PFSK-1 (cell line): ENCODE data around the gene VCP.

ENCODE experiments used
- FOXP2 ChIP-seq: optimal IDR thresholded peaks from 2 replicates; pipeline ENCODE3; 2011; ENCODE audit warnings: borderline replicate concordance, control low read depth, inconsistent platforms; ENCODE audit not compliant: insufficient read depth; ENCODE audit errors: extremely low read length, extremely low read depth
- POLR2AphosphoS5 ChIP-seq: IDR thresholded peaks from 2 replicates; pipeline ENCODE4 v1.6.1; 2012; ENCODE audit warnings: low read depth, mild to moderate bottlenecking, control low read depth, low read length, moderate library complexity
- REST ChIP-seq, 2 experiments: IDR thresholded peaks; 2 replicates each; pipeline versions ENCODE4 v1.6.1 to v1.8.0; 2011 to 2012; ENCODE audit warnings: low read depth in 2 of 2, low read length in 2 of 2, control low read depth in 1 of 2, inconsistent platforms in 1 of 2, mild to moderate bottlenecking in 1 of 2, moderate library complexity in 1 of 2; ENCODE audit not compliant: insufficient read depth in 1 of 2
- SIN3A ChIP-seq: IDR thresholded peaks from 2 replicates; pipeline ENCODE4 v1.6.1; 2012; ENCODE audit warnings: mild to moderate bottlenecking, low read length, moderate library complexity, borderline replicate concordance; ENCODE audit not compliant: insufficient read depth
- TAF1 ChIP-seq: IDR thresholded peaks from 2 replicates; pipeline ENCODE4 v1.6.1; 2012; ENCODE audit warnings: low read length, control low read depth, borderline replicate concordance; ENCODE audit not compliant: insufficient read depth

The VCP gene

GRCh38 chr9:35102769-35103659 is 30.6 kb upstream of the VCP start, which contains the start of gene STOML2:
Gene STOML2, minus strand, starts transcription at chr9:35103131. Its CDS starts 37 bp downstream, at chr9:35103094.
- peak; percentile 63 for TF ChIP-seq FOXP2
- peak; percentile 91; the same call in 1 of the 2 replicates for TF ChIP-seq TAF1
- TF ChIP-seq POLR2AphosphoS5: peak; percentile 84
- peak; percentile 92; the same call in 1 of the 2 replicates for TF ChIP-seq SIN3A
- TF ChIP-seq REST (IDR thresholded peaks at IDR 0.05; ENCODE audit: insufficient read depth in 1 of 2, low read depth in 2 of 2, low read length in 2 of 2): no peak

GRCh38 chr9:35102465-35102768 is 30.0 kb upstream of the VCP start:
- no peak for TF ChIP-seq SIN3A
- no peak for TF ChIP-seq REST (IDR thresholded peaks at IDR 0.05; ENCODE audit: insufficient read depth in 1 of 2, low read depth in 2 of 2, low read length in 2 of 2)
- no peak for TF ChIP-seq POLR2AphosphoS5
- no peak for TF ChIP-seq TAF1
- TF ChIP-seq FOXP2: no peak

- no peak for TF ChIP-seq SIN3A
- no peak for TF ChIP-seq TAF1
- no peak for TF ChIP-seq REST (IDR thresholded peaks at IDR 0.05; ENCODE audit: insufficient read depth in 1 of 2, low read depth in 2 of 2, low read length in 2 of 2)
- no peak for TF ChIP-seq FOXP2
- TF ChIP-seq POLR2AphosphoS5: no peak
Measured at GRCh38 chr9:35097573-35097972, 25.1 kb upstream of the VCP start.

GRCh38 chr9:35096035-35096849 is 23.8 kb upstream of the VCP start, which contains the start of gene PIGO:
Gene PIGO, minus strand, starts transcription at chr9:35096591. Its CDS starts 1,026 bp downstream, at chr9:35095565.
- TF ChIP-seq FOXP2: peak; percentile 69
- TF ChIP-seq REST (IDR thresholded peaks at IDR 0.05; ENCODE audit: insufficient read depth in 1 of 2, low read depth in 2 of 2, low read length in 2 of 2): peak in 1 of 2 experiments; percentile 9; a peak in 1 of 4 replicates
- peak; percentile 75 for TF ChIP-seq POLR2AphosphoS5
- TF ChIP-seq TAF1: no peak
- no peak for TF ChIP-seq SIN3A
